ENCODE results near the gene PDE4D.

PDE4D gene

GRCh38 chr5:59560553-59560952 lies 333.0 kb downstream of the PDE4D start:
- in situ Hi-C loops (cut with HindIII; ENCODE audit: low sequenced_read_pairs) = no loop called here

- in situ Hi-C loops (cut with HindIII; ENCODE audit: low sequenced_read_pairs) = no loop called here
Measured at GRCh38 chr5:59559847-59560246, 333.7 kb downstream of the PDE4D start.

- in situ Hi-C loops (cut with HindIII; ENCODE audit: low sequenced_read_pairs) = no loop called here
Measured at GRCh38 chr5:59559323-59559722, 334.2 kb downstream of the PDE4D start.

GRCh38 chr5:59558501-59558900 lies 335.0 kb downstream of the PDE4D start:
- in situ Hi-C loops (cut with HindIII; ENCODE audit: low sequenced_read_pairs) = no loop called here

GRCh38 chr5:59557572-59557971 lies 336.0 kb downstream of the PDE4D start:
- in situ Hi-C loops (cut with HindIII; ENCODE audit: low sequenced_read_pairs) = no loop called here

GRCh38 chr5:59555596-59555995 lies 337.9 kb downstream of the PDE4D start:
- in situ Hi-C loops (cut with HindIII; ENCODE audit: low sequenced_read_pairs) = no loop called here

GRCh38 chr5:59554501-59554900 lies 339.0 kb downstream of the PDE4D start:
- in situ Hi-C loops (cut with HindIII; ENCODE audit: low sequenced_read_pairs) = no loop called here

- in situ Hi-C loops (cut with HindIII; ENCODE audit: low sequenced_read_pairs) = no loop called here
Measured at GRCh38 chr5:59553992-59554391, 339.5 kb downstream of the PDE4D start.

- in situ Hi-C loops (cut with HindIII; ENCODE audit: low sequenced_read_pairs) = no loop called here
Measured at GRCh38 chr5:59548807-59549357, 344.6 kb downstream of the PDE4D start.

GRCh38 chr5:59547731-59548130 lies 345.8 kb downstream of the PDE4D start:
- in situ Hi-C loops (cut with HindIII; ENCODE audit: low sequenced_read_pairs) = no loop called here

GRCh38 chr5:59544573-59544972 lies 349.0 kb downstream of the PDE4D start:
- in situ Hi-C loops (cut with HindIII; ENCODE audit: low sequenced_read_pairs) = no loop called here

GRCh38 chr5:59543821-59544442 lies 349.6 kb downstream of the PDE4D start:
- in situ Hi-C loops (cut with HindIII; ENCODE audit: low sequenced_read_pairs) = no loop called here

- in situ Hi-C loops (cut with HindIII; ENCODE audit: low sequenced_read_pairs) = no loop called here
Measured at GRCh38 chr5:59542851-59543820, 350.4 kb downstream of the PDE4D start.

- in situ Hi-C loops (cut with HindIII; ENCODE audit: low sequenced_read_pairs) = no loop called here
Measured at GRCh38 chr5:59542306-59542705, 351.2 kb downstream of the PDE4D start.

GRCh38 chr5:59540366-59540765 lies 353.2 kb downstream of the PDE4D start:
- in situ Hi-C loops (cut with HindIII; ENCODE audit: low sequenced_read_pairs) = no loop called here

GRCh38 chr5:59538750-59539121 lies 354.8 kb downstream of the PDE4D start:
- in situ Hi-C loops (cut with HindIII; ENCODE audit: low sequenced_read_pairs) = no loop called here

- in situ Hi-C loops (cut with HindIII; ENCODE audit: low sequenced_read_pairs) = no loop called here
Measured at GRCh38 chr5:59537961-59538749, 355.4 kb downstream of the PDE4D start.

- in situ Hi-C loops (cut with HindIII; ENCODE audit: low sequenced_read_pairs) = no loop called here
Measured at GRCh38 chr5:59536875-59537274, 356.7 kb downstream of the PDE4D start.

- in situ Hi-C loops (cut with HindIII; ENCODE audit: low sequenced_read_pairs) = no loop called here
Measured at GRCh38 chr5:59535561-59535960, 358.0 kb downstream of the PDE4D start.

GRCh38 chr5:59533730-59534108 lies 359.8 kb downstream of the PDE4D start:
- in situ Hi-C loops (cut with HindIII; ENCODE audit: low sequenced_read_pairs) = no loop called here
